Neural cell (in vitro differentiated cells): ENCODE data around the gene VEPH1. TPM values are rescaled to one million over a fixed set of nuclear protein-coding genes. Genes with fewer than 3 reads are reported as not detected.

ENCODE experiments used
- H2AFZ ChIP-seq: fragments of 200-600, 300-800 bp; sonication (generic), shearing (Covaris generic); 2 replicates; pipeline ENCODE4 v1.6.0; 2014; ENCODE audit warnings: low read depth, mild to moderate bottlenecking, antibody characterized with exemption, low read length, moderate library complexity
- H3F3A ChIP-seq: fragments of 200-600 bp; shearing (Covaris generic); 2 replicates; pipeline ENCODE4 v1.6.1; 2016; ENCODE audit warnings: mild to moderate bottlenecking, moderate library complexity, mixed read lengths, antibody characterized with exemption, low read length; ENCODE audit not compliant: insufficient read depth, poor library complexity, severe bottlenecking
- H3K27ac ChIP-seq: fragments of 200-600, 300-800 bp; sonication (generic), shearing (Covaris generic); 2 replicates; pipeline ENCODE4 v1.5.1; 2014; ENCODE audit warnings: mild to moderate bottlenecking, low read length, moderate library complexity
- H3K27me3 ChIP-seq: fragments of 300-800, 200-600 bp; sonication (generic), shearing (Covaris generic); 2 replicates; pipeline ENCODE4 v1.6.0; 2014; ENCODE audit warnings: mild to moderate bottlenecking, low read depth, low read length, moderate library complexity; ENCODE audit not compliant: insufficient read depth
- H3K36me3 ChIP-seq: fragments of 300-800, 200-600 bp; sonication (generic), shearing (Covaris generic); 2 replicates; pipeline ENCODE4 v1.5.1; 2014; ENCODE audit warnings: mild to moderate bottlenecking, antibody characterized with exemption, low read length, moderate library complexity; ENCODE audit not compliant: insufficient read depth
- H3K4me2 ChIP-seq: fragments of 300-800, 200-600 bp; sonication (generic), shearing (Covaris generic); 2 replicates; pipeline ENCODE4 v1.6.0; 2014; ENCODE audit warnings: mild to moderate bottlenecking, low read length
- H3K4me3 ChIP-seq: fragments of 300-800, 200-600 bp; sonication (generic), shearing (Covaris generic); 2 replicates; pipeline ENCODE4 v1.5.1; 2014; ENCODE audit warnings: mild to moderate bottlenecking, low read length, moderate library complexity
- H3K79me2 ChIP-seq: fragments of 200-600 bp; shearing (Covaris generic); replicated peaks from 2 replicates; pipeline ENCODE4 v1.6.0; 2014; ENCODE audit warnings: mild to moderate bottlenecking, low read length, moderate library complexity; ENCODE audit not compliant: insufficient read depth
- H3K9ac ChIP-seq: fragments of 300-800, 200-600 bp; sonication (generic), shearing (Covaris generic); 2 replicates; pipeline ENCODE4 v1.6.1; 2016; ENCODE audit warnings: mild to moderate bottlenecking, low read length, mixed read lengths
- H3K9me2 ChIP-seq: fragments of 200-600 bp; shearing (Covaris generic); 2 replicates; pipeline ENCODE4 v1.6.1; 2016; ENCODE audit warnings: mild to moderate bottlenecking, low read length, mixed read lengths; ENCODE audit not compliant: insufficient read depth
- H3K9me3 ChIP-seq: fragments of 200-600, 300-800 bp; sonication (generic), shearing (Covaris generic); 2 replicates; pipeline ENCODE4 v1.6.1; 2016; ENCODE audit warnings: mild to moderate bottlenecking, mixed run types, low read length, moderate library complexity, mixed read lengths
- H4K20me1 ChIP-seq: fragments of 200-600 bp; shearing (Covaris generic); 2 replicates; pipeline ENCODE4 v1.6.1; 2016; ENCODE audit warnings: mild to moderate bottlenecking, mixed run types; ENCODE audit not compliant: insufficient read depth
- CTCF ChIP-seq: fragments of 450-650 bp; IDR thresholded peaks from 2 replicates; pipeline ENCODE4 v1.5.1; 2014; ENCODE audit warnings: antibody characterized with exemption, mild to moderate bottlenecking, moderate library complexity; ENCODE audit not compliant: poor library complexity, severe bottlenecking
- EP300 ChIP-seq: fragments of 450-650 bp; conservative IDR thresholded peaks from 2 replicates; pipeline ENCODE4 v1.6.1; 2014; ENCODE audit warnings: antibody characterized with exemption, mild to moderate bottlenecking, moderate library complexity; ENCODE audit not compliant: poor library complexity, severe bottlenecking
- EZH2 ChIP-seq: fragments of 200-600, 300-800 bp; shearing (Covaris generic), sonication (generic); IDR thresholded peaks from 2 replicates; pipeline ENCODE4 v1.6.1; 2014; ENCODE audit warnings: antibody characterized with exemption, low read length, borderline replicate concordance, mild to moderate bottlenecking; ENCODE audit not compliant: insufficient read depth, poor library complexity, severe bottlenecking
- MXI1 ChIP-seq: fragments of 450-650 bp; conservative IDR thresholded peaks from 2 replicates; pipeline ENCODE4 v1.6.1; 2014; ENCODE audit warnings: antibody characterized with exemption, mild to moderate bottlenecking; ENCODE audit not compliant: poor library complexity, severe bottlenecking
- POLR2AphosphoS5 ChIP-seq: IDR thresholded peaks from 2 replicates; pipeline ENCODE4 v1.6.1; 2012
- RAD21 ChIP-seq: fragments of 450-650 bp; conservative IDR thresholded peaks from 2 replicates; pipeline ENCODE4 v1.6.1; 2014; ENCODE audit warnings: antibody characterized with exemption, mild to moderate bottlenecking, moderate library complexity
- REST ChIP-seq: IDR thresholded peaks from 2 replicates; pipeline ENCODE4 v1.6.1; 2012; ENCODE audit warnings: borderline replicate concordance
- SMC3 ChIP-seq: fragments of 450-650 bp; conservative IDR thresholded peaks from 2 replicates; pipeline ENCODE4 v1.6.1; 2014; ENCODE audit warnings: antibody characterized with exemption, mild to moderate bottlenecking, moderate library complexity; ENCODE audit not compliant: poor library complexity
- TAF1 ChIP-seq: IDR thresholded peaks from 2 replicates; pipeline ENCODE4 v1.6.1; 2012; ENCODE audit warnings: low read depth
- polyA plus RNA-seq: library from polyadenylated mRNA; depleted of rRNA; stranded (reverse); fragments of >200 nt; gene quantifications from 2 replicates; pipeline ENCODE4 v1.2.3, GENCODE V29; 2014

VEPH1 gene
- polyA plus RNA-seq, 1 donor from 2014 or later, result 0.89 TPM

GRCh38 chr3:157390713-157391515 lies 112.3 kb downstream of the VEPH1 start:
- no peaks in the 10 kb centered on the region for H3K79me2 ChIP-seq
- H3K36me3 ChIP-seq, result no peaks in the 10 kb centered on the region
- no peaks in the 10 kb centered on the region for H4K20me1 ChIP-seq
- no peak overlapping the region for H3K9ac ChIP-seq
- H3K9me2 ChIP-seq, result no peaks in the 10 kb centered on the region
- no peaks in the 10 kb centered on the region for H3F3A ChIP-seq
- H3K27ac ChIP-seq, result no peak overlapping the region
- no peak for TF ChIP-seq TAF1
- no peak for TF ChIP-seq MXI1
- H3K4me2 ChIP-seq, result no peak overlapping the region
- H3K27me3 ChIP-seq, result no peaks in the 10 kb centered on the region
- H2AFZ ChIP-seq, result no peak overlapping the region
- no peak overlapping the region for H3K4me3 ChIP-seq
- no peaks in the 10 kb centered on the region for H3K9me3 ChIP-seq

GRCh38 chr3:157388976-157389375 lies 114.2 kb downstream of the VEPH1 start:
- TF ChIP-seq POLR2AphosphoS5, result no peak
- TF ChIP-seq RAD21, result no peak
- no peak for TF ChIP-seq EZH2
- TF ChIP-seq CTCF, result no peak
- TF ChIP-seq SMC3, result no peak
- TF ChIP-seq REST, result no peak
- no peak for TF ChIP-seq MXI1
- no peak for TF ChIP-seq TAF1
- no peak for TF ChIP-seq EP300
- H3K9me3 ChIP-seq, result no peaks in the 10 kb centered on the region
- H3K4me3 ChIP-seq, result no peak overlapping the region
- no peaks in the 10 kb centered on the region for H3K36me3 ChIP-seq
- H2AFZ ChIP-seq, result no peak overlapping the region
- H3K27ac ChIP-seq, result no peak overlapping the region
- H3K27me3 ChIP-seq, result no peaks in the 10 kb centered on the region
- H3K9ac ChIP-seq, result no peak overlapping the region
- H3F3A ChIP-seq, result no peaks in the 10 kb centered on the region
- H4K20me1 ChIP-seq, result no peaks in the 10 kb centered on the region
- no peaks in the 10 kb centered on the region for H3K9me2 ChIP-seq
- no peak overlapping the region for H3K4me2 ChIP-seq
- no peaks in the 10 kb centered on the region for H3K79me2 ChIP-seq
